Activated CD4-positive, alpha-beta memory T cell treated with anti-CD3 and anti-CD28 coated beads, Interleukin-2, amount 10 ng/mL, durations not matched to agents 7 days and 5 days (primary cell): ENCODE results near the gene HMGCS2. TPM values are rescaled to one million over a fixed set of nuclear protein-coding genes. Genes with fewer than 3 reads are reported as not detected.

Experiments
- CTCF ChIA-PET: fragments of 350-600 bp; sonication (Branson Sonifier 250); formaldehyde crosslinking; loops from one replicate; lab custom pipeline; 2021; ENCODE audit warnings: antibody characterized with exemption, inconsistent platforms; lab: Charles Lee
- POLR2A ChIA-PET: fragments of 350-600 bp; sonication (Branson Sonifier 250); formaldehyde crosslinking; loops from one replicate; lab custom pipeline; 2021; ENCODE audit warnings: antibody characterized with exemption; lab: Charles Lee
- DNase-seq: peaks from one replicate; pipeline ENCODE4 v3.0.0-alpha.2; 2020
- H3K27ac Mint-ChIP-seq: one replicate; pipeline ENCODE4 v1.8.0; 2021; ENCODE audit warnings: mild to moderate bottlenecking, mixed read lengths
- H3K27me3 Mint-ChIP-seq: one replicate; pipeline ENCODE4 v1.8.0; 2021; ENCODE audit warnings: mixed read lengths
- H3K36me3 Mint-ChIP-seq: one replicate; pipeline ENCODE4 v1.8.0; 2021; ENCODE audit warnings: low read depth, mixed read lengths
- H3K4me1 Mint-ChIP-seq: one replicate; pipeline ENCODE4 v1.8.0; 2021; ENCODE audit warnings: mixed read lengths
- H3K4me3 Mint-ChIP-seq: one replicate; pipeline ENCODE4 v1.8.0; 2021; ENCODE audit warnings: mild to moderate bottlenecking, mixed read lengths
- H3K9me3 Mint-ChIP-seq: one replicate; pipeline ENCODE4 v1.8.0; 2021; ENCODE audit warnings: mixed read lengths
- total RNA-seq, 2 experiments: library from RNA; stranded (reverse); gene quantifications; one replicate each; pipeline ENCODE4 v1.2.3, GENCODE V29; 2021

Gene HMGCS2
- total RNA-seq, 2 experiments from 2014 or later, result not detected

GRCh38 chr1:119743308-119743707 is 25.4 kb downstream of the HMGCS2 start:
- peaks cover 18% of the 10 kb centered on the region for H3K36me3 Mint-ChIP-seq
- H3K4me1 Mint-ChIP-seq, result peaks cover 6% of the 10 kb centered on the region
- peaks cover 3% of the 10 kb centered on the region for H3K27me3 Mint-ChIP-seq
- no peak for DNase-seq
- no peak overlapping the region for H3K4me3 Mint-ChIP-seq
- CTCF ChIA-PET, result interaction anchor here (1.0 to 4.6 kb wide), 13 partner anchors 10 to 236 kb away, joined by 3 to 34 read pairs (median 7); no protein-coding TSS in a partner anchor
- POLR2A ChIA-PET, result interaction anchor here (1.0 kb wide), 3 partner anchors 9 to 19 kb away, joined by 3 read pairs; no protein-coding TSS in a partner anchor
- H3K9me3 Mint-ChIP-seq, result no peaks in the 10 kb centered on the region
- H3K27ac Mint-ChIP-seq, result no peak overlapping the region

DNA sequence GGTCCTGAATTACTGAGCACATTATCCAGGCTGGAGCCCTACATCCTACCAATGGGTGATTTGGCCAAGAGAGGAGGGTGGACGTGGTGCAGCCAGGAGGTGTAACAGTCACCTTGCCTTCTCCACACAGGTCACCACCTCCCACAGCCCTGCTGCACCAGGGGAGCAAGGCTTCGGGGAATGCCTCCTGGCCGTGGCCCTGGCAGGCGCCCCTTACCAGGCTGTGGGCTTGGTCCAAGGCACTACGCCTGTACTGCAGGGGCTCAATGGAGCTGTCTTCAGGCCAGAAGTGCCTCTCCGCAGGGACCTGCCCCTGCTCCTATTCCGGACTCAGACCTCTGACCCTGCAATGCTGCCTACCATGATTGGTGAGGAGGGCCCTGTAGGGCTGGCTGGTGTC is 26.0 kb downstream of the HMGCS2 start:
- no peak for DNase-seq
- H3K27ac Mint-ChIP-seq, result no peak overlapping the region
- peaks cover 3% of the 10 kb centered on the region for H3K27me3 Mint-ChIP-seq
- peaks cover 23% of the 10 kb centered on the region for H3K36me3 Mint-ChIP-seq
- H3K9me3 Mint-ChIP-seq, result no peaks in the 10 kb centered on the region
- H3K4me1 Mint-ChIP-seq, result peaks cover 6% of the 10 kb centered on the region
- ChIA-PET CTCF (interaction anchor here (1.3 to 4.6 kb wide), 3 partner anchors 17 to 225 kb away, joined by 3 to 34 read pairs (median 9); no protein-coding TSS in a partner anchor), POLR2A (interaction anchor here (0.5 to 1.0 kb wide), 2 partner anchors 38 to 44 kb away, joined by 3 to 4 read pairs; no protein-coding TSS in a partner anchor)
- H3K4me3 Mint-ChIP-seq, result no peak overlapping the region

GRCh38 chr1:119742202-119742601 is 26.5 kb downstream of the HMGCS2 start:
- no peak for DNase-seq
- H3K9me3 Mint-ChIP-seq, result no peaks in the 10 kb centered on the region
- no peak overlapping the region for H3K27ac Mint-ChIP-seq
- peaks cover 6% of the 10 kb centered on the region for H3K4me1 Mint-ChIP-seq
- no peak overlapping the region for H3K4me3 Mint-ChIP-seq
- H3K36me3 Mint-ChIP-seq, result peaks cover 25% of the 10 kb centered on the region
- POLR2A ChIA-PET, result interaction anchor here (0.5 to 1.0 kb wide), 2 partner anchors 38 to 44 kb away, joined by 3 to 4 read pairs; no protein-coding TSS in a partner anchor
- CTCF ChIA-PET, result interaction anchor here (0.7 to 4.6 kb wide), 4 partner anchors 14 to 127 kb away, joined by 3 to 34 read pairs (median 3); no protein-coding TSS in a partner anchor
- peaks cover 3% of the 10 kb centered on the region for H3K27me3 Mint-ChIP-seq

GRCh38 chr1:119740896-119741780 is 27.6 kb downstream of the HMGCS2 start:
- Mint-ChIP-seq H3K27ac (no peak overlapping the region), H3K4me1 (peaks cover 6% of the 10 kb centered on the region), H3K9me3 (no peaks in the 10 kb centered on the region), H3K27me3 (peaks cover 3% of the 10 kb centered on the region), H3K4me3 (no peak overlapping the region), H3K36me3 (peaks cover 30% of the 10 kb centered on the region)
- CTCF ChIA-PET, result interaction anchor here (0.7 to 1.5 kb wide), 3 partner anchors 16 to 128 kb away, joined by 3 read pairs; no protein-coding TSS in a partner anchor
- DNase-seq, result no peak
- POLR2A ChIA-PET, result no interaction called here

DNA sequence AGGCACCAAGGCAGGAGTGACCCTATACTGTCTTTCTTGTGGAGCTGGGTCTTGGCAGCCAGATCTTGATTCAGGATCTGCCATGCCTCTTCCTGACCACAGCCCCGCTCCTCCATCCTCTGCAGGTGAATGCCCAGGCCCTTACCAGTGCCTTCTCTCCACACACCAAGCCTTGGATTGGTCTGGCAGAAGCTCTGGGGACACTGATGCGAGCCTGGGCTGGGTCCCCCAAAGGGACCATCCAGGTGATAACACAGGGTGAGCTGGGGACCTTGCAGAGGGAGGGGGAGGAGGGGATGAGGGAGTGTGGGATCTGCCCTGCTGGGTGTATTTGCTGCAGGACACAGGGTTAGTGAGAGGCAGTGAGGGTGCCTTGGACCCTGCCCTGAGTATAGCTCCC is 28.4 kb downstream of the HMGCS2 start:
- Mint-ChIP-seq H3K27me3 (peaks cover 3% of the 10 kb centered on the region), H3K4me3 (no peak overlapping the region), H3K27ac (no peak overlapping the region), H3K9me3 (no peaks in the 10 kb centered on the region), H3K4me1 (peaks cover 3% of the 10 kb centered on the region), H3K36me3 (peaks cover 34% of the 10 kb centered on the region)
- ChIA-PET POLR2A (no interaction called here), CTCF (no interaction called here)
- DNase-seq, result no peak

- H3K4me1 Mint-ChIP-seq, result no peaks in the 10 kb centered on the region
- H3K27me3 Mint-ChIP-seq, result no peaks in the 10 kb centered on the region
- H3K36me3 Mint-ChIP-seq, result peaks cover 39% of the 10 kb centered on the region
- no peak overlapping the region for H3K27ac Mint-ChIP-seq
- DNase-seq, result no peak
- POLR2A ChIA-PET, result interaction anchor here (0.6 kb wide), 1 partner anchor 15 kb away, joined by 3 read pairs; no protein-coding TSS in a partner anchor
- H3K4me3 Mint-ChIP-seq, result no peak overlapping the region
- CTCF ChIA-PET, result interaction anchor here (0.7 kb wide), 1 partner anchor 10 kb away, joined by 3 read pairs; no protein-coding TSS in a partner anchor
- H3K9me3 Mint-ChIP-seq, result no peaks in the 10 kb centered on the region
Observed at GRCh38 chr1:119739150-119739549, 29.6 kb downstream of the HMGCS2 start.

- Mint-ChIP-seq H3K4me3 (no peak overlapping the region), H3K4me1 (no peaks in the 10 kb centered on the region), H3K9me3 (no peaks in the 10 kb centered on the region), H3K27ac (no peak overlapping the region), H3K36me3 (peaks cover 35% of the 10 kb centered on the region), H3K27me3 (no peaks in the 10 kb centered on the region)
- CTCF ChIA-PET, result no interaction called here
- POLR2A ChIA-PET, result no interaction called here
- no peak for DNase-seq
Observed at GRCh38 chr1:119738100-119738720, 30.5 kb downstream of the HMGCS2 start.

GRCh38 chr1:119737040-119737682 is 31.5 kb downstream of the HMGCS2 start:
- no peak overlapping the region for H3K4me3 Mint-ChIP-seq
- no peaks in the 10 kb centered on the region for H3K9me3 Mint-ChIP-seq
- H3K27me3 Mint-ChIP-seq, result no peaks in the 10 kb centered on the region
- peaks cover 31% of the 10 kb centered on the region for H3K36me3 Mint-ChIP-seq
- CTCF ChIA-PET, result no interaction called here
- no peaks in the 10 kb centered on the region for H3K4me1 Mint-ChIP-seq
- no peak for DNase-seq
- POLR2A ChIA-PET, result no interaction called here
- H3K27ac Mint-ChIP-seq, result no peak overlapping the region

GRCh38 chr1:119736649-119737039 is 32.1 kb downstream of the HMGCS2 start:
- Mint-ChIP-seq H3K27me3 (no peaks in the 10 kb centered on the region), H3K4me1 (no peaks in the 10 kb centered on the region), H3K4me3 (no peak overlapping the region), H3K9me3 (no peaks in the 10 kb centered on the region), H3K36me3 (peaks cover 30% of the 10 kb centered on the region), H3K27ac (no peak overlapping the region)
- ChIA-PET CTCF (no interaction called here), POLR2A (no interaction called here)
- no peak for DNase-seq

- CTCF ChIA-PET, result interaction anchor here (2.5 kb wide), 1 partner anchor 9 kb away, joined by 9 read pairs; no protein-coding TSS in a partner anchor
- H3K27me3 Mint-ChIP-seq, result peaks cover 1% of the 10 kb centered on the region
- peaks cover 34% of the 10 kb centered on the region for H3K36me3 Mint-ChIP-seq
- no peaks in the 10 kb centered on the region for H3K9me3 Mint-ChIP-seq
- H3K4me1 Mint-ChIP-seq, result no peaks in the 10 kb centered on the region
- no peak overlapping the region for H3K27ac Mint-ChIP-seq
- no peak for DNase-seq
- POLR2A ChIA-PET, result no interaction called here
- H3K4me3 Mint-ChIP-seq, result no peak overlapping the region
Observed at GRCh38 chr1:119735217-119735616, 33.5 kb downstream of the HMGCS2 start.

DNA sequence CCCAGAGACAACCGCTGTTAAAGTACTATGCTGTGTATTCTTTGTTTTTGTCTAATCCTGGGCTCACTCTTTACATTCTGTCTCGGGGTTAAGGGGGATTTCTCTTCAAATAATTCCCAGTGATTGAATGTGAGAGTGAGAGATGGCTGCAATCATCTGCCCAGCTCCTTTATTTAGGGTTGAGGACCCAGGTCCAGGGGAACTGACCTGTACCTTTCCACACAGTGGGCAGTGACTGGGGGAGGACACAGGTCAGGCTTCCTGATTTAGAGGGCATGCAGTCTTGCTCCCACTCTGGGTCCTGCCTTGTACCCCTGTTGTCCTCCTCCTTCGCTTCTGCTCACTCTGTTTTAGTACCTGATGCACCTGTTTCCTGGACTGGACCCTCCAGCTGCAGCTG is 35.0 kb downstream of the HMGCS2 start:
- H3K27me3 Mint-ChIP-seq, result peaks cover 1% of the 10 kb centered on the region
- no peaks in the 10 kb centered on the region for H3K9me3 Mint-ChIP-seq
- H3K4me1 Mint-ChIP-seq, result no peaks in the 10 kb centered on the region
- ChIA-PET POLR2A (no interaction called here), CTCF (interaction anchor here (0.7 to 2.5 kb wide), 2 partner anchors 11 to 75 kb away, joined by 3 to 9 read pairs; no protein-coding TSS in a partner anchor)
- H3K4me3 Mint-ChIP-seq, result no peak overlapping the region
- no peak overlapping the region for H3K27ac Mint-ChIP-seq
- no peak for DNase-seq
- H3K36me3 Mint-ChIP-seq, result peaks cover 38% of the 10 kb centered on the region

DNA sequence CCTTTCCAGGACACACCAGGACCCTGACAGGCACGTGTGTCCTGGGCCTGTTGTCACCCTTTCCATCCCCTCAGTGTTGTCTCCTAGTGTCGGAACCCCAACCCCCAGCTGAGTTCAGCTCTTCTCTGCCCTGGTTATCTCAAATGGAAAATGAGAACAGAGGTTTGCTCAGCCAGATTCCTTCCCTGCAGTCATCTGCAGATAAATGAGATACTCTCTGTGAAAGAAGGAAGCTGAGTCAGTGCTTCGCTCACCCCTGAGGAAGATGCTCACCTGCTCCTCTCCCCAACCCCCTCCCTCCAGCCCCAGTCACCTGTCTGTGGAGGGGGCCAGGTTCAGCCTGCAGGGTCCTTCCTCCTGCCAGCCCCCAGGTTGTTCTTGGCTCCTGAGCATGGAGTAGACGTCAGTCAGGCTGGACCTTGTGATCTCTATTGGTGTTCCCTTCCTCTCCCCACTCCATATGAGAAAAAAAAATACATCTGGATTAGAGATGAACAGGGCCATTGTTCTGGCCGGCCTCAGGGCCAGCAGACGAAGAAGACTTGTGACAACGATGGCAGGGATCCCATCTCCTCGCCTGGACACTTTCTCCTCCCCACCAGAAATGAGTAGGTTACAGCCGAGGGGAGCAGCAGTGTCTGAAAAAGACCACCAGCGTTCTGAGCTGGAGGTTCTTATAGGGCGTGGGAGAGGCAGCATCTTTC is 36.1 kb downstream of the HMGCS2 start:
- no peak overlapping the region for H3K27ac Mint-ChIP-seq
- no peaks in the 10 kb centered on the region for H3K9me3 Mint-ChIP-seq
- peaks cover 1% of the 10 kb centered on the region for H3K27me3 Mint-ChIP-seq
- no peak for DNase-seq
- ChIA-PET POLR2A (no interaction called here), CTCF (no interaction called here)
- H3K4me3 Mint-ChIP-seq, result no peak overlapping the region
- peaks cover 33% of the 10 kb centered on the region for H3K36me3 Mint-ChIP-seq
- no peaks in the 10 kb centered on the region for H3K4me1 Mint-ChIP-seq
